WERI-Rb-1 (cell line): ENCODE results near the gene LMX1B.
"Not testable (repeated sequence)": the region's sequence is repeated elsewhere in the genome, so short reads cannot be mapped to it uniquely, and the experiment has no call there.

Source experiments
- DNase-seq: peaks from one replicate; pipeline ENCODE4 v3.0.0-alpha.2; 2020
- H3K27ac ChIP-seq: fragments of 250-450 bp; sonication (Bioruptor Pico); 2 replicates; pipeline ENCODE4 v1.5.1; 2020; ENCODE audit warnings: mild to moderate bottlenecking, moderate library complexity
- H3K27me3 ChIP-seq: fragments of 250-450 bp; sonication (Bioruptor Pico); 2 replicates; pipeline ENCODE4 v1.5.1; 2021; ENCODE audit warnings: mild to moderate bottlenecking, low read depth, moderate library complexity; ENCODE audit not compliant: insufficient read depth, severe bottlenecking
- H3K36me3 ChIP-seq: fragments of 250-450 bp; sonication (Bioruptor Pico); 2 replicates; pipeline ENCODE4 v1.5.1; 2020; ENCODE audit warnings: mild to moderate bottlenecking, moderate library complexity
- H3K4me3 ChIP-seq: 2 replicates; pipeline ENCODE4 v1.5.1; 2011; ENCODE audit warnings: low read depth, mild to moderate bottlenecking, control low read depth, low read length
- H3K9me3 ChIP-seq: fragments of 250-450 bp; sonication (Bioruptor Pico); 2 replicates; pipeline ENCODE4 v1.5.1; 2021; ENCODE audit warnings: mild to moderate bottlenecking, moderate library complexity; ENCODE audit not compliant: severe bottlenecking
- TF ChIP-seq, protein P1 (sequence below): IDR thresholded peaks from 2 replicates; pipeline ENCODE4 v1.5.1; 2011; ENCODE audit warnings: low read depth, mild to moderate bottlenecking, control low read depth, inconsistent platforms, low read length

The LMX1B gene

DNA sequence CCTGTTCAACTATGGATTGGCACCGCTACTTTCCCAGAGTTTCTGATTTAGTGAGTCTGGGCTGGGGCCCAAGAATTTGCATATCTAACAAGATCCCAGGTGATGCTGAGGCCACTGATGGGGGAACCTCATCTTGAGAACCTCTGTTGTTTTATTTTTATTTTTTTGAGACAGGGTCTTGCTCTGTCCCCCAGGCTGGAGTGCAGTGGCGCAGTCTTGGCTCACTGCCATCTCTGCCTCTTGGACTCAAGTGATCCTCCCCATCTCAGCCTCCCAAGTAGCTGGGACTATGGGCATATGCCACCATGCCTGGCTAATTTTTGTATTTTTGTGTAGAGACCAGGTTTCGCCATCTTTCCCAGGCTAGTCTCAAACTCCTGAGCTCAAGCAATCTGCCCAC lies 35.7 kb downstream of the LMX1B start:
- TF ChIP-seq, protein P1, sequence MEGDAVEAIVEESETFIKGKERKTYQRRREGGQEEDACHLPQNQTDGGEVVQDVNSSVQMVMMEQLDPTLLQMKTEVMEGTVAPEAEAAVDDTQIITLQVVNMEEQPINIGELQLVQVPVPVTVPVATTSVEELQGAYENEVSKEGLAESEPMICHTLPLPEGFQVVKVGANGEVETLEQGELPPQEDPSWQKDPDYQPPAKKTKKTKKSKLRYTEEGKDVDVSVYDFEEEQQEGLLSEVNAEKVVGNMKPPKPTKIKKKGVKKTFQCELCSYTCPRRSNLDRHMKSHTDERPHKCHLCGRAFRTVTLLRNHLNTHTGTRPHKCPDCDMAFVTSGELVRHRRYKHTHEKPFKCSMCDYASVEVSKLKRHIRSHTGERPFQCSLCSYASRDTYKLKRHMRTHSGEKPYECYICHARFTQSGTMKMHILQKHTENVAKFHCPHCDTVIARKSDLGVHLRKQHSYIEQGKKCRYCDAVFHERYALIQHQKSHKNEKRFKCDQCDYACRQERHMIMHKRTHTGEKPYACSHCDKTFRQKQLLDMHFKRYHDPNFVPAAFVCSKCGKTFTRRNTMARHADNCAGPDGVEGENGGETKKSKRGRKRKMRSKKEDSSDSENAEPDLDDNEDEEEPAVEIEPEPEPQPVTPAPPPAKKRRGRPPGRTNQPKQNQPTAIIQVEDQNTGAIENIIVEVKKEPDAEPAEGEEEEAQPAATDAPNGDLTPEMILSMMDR: no peak
- Histone ChIP-seq H3K4me3 (no peak overlapping the region), H3K27me3 (no peaks in the 10 kb centered on the region), H3K9me3 (no peaks in the 10 kb centered on the region), H3K36me3 (no peaks in the 10 kb centered on the region), H3K27ac (no peak overlapping the region)
- DNase-seq: no peak

DNA sequence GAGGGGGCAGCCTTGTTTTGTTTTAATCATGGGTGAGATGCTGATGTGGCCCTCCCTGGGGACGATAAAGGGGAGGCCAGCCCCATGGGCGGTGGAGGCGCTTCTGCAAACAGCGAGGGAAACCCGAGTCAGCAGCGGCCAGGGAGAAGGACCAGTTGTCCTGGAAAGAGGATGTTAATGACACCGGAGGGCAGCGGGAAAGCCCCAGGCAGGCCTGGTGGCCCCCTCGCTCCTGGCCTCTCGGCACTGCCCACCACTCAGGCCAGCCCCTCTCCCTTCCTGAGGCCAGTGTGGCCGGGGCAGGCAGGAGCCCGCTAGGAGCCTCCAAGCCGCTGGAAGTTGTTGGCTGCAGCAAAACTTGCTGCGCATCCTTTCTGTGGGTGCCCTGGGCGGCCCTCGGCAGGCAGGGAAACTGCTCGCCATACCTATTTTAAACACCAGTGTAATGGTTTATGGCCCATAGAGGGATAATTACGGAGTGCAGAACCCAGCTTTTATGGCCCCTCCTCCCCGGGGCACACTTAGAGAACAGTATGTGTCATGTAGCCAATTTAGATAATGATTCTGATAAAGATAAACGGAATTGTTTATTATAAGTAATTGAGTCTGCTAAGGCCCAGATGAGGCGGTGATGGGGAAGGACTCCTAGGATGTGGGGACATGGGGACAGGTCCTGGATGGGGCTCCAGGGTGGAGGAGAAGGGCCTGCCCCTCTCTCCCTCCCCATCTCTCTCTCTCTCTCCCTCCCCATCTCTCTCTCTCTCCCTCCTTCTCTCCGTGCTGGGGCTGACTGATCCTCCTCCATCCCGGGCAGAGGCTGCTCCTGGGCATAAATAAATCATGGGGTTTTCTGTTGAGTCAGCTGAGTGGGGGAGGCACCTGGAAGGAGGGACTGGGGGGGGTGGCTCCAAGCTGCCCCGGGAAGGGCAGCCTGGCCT lies 36.9 kb downstream of the LMX1B start:
- no peaks in the 10 kb centered on the region for H3K9me3 ChIP-seq
- DNase-seq: no peak
- no peaks in the 10 kb centered on the region for H3K36me3 ChIP-seq
- H3K4me3 ChIP-seq: no peak overlapping the region
- no peaks in the 10 kb centered on the region for H3K27me3 ChIP-seq
- H3K27ac ChIP-seq: no peak overlapping the region
- TF ChIP-seq, protein P1: no peak

DNA sequence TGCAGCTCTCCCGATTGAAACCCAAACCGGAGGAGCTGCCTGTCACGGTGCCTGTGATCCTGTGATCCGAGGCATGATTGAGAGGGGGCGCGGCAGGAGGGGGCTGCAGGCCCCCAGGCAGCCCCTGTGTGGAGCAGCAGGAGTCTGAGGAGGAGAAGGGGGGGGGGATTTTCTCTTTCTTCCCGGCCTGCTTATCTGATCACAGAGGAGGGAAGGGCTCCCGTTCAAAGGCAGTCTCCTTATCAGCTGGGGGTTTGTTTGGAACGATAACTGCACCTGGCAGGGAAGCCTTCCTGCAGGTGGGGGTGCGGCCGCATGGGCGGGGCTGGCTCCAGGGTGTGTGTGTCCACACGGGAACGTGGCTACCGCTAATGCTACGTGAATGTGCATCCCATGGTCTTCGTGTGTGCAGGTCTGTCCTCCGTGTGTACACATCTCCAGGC lies 38.4 kb downstream of the LMX1B start:
- TF ChIP-seq, protein P1: no peak
- DNase-seq: no peak
- no peaks in the 10 kb centered on the region for H3K9me3 ChIP-seq
- no peak overlapping the region for H3K27ac ChIP-seq
- no peaks in the 10 kb centered on the region for H3K36me3 ChIP-seq
- H3K4me3 ChIP-seq: no peak overlapping the region
- H3K27me3 ChIP-seq: no peaks in the 10 kb centered on the region

DNA sequence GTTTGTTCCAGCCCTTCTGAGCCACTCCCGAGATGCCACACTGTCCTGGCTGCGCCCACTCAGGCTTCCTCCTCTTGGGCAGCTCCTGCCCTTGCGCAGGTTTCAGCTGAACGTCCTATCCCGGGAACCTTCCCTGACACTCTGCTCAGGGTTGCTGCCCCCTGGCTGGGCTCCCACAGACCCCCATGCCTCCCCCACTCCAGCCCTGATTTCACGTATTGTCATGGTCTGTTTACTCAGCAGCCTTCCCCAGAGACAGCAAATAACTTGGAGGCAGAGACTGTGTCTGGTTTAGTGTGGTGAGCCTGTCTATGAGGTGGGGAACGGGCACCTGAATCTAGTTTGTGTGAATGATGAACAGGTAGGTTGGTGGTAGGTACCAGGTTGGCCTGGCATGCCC lies 40.4 kb downstream of the LMX1B start:
- TF ChIP-seq, protein P1: no peak
- Histone ChIP-seq H3K4me3 (no peak overlapping the region), H3K36me3 (no peaks in the 10 kb centered on the region), H3K27me3 (no peaks in the 10 kb centered on the region), H3K9me3 (no peaks in the 10 kb centered on the region), H3K27ac (no peak overlapping the region)
- DNase-seq: no peak

DNA sequence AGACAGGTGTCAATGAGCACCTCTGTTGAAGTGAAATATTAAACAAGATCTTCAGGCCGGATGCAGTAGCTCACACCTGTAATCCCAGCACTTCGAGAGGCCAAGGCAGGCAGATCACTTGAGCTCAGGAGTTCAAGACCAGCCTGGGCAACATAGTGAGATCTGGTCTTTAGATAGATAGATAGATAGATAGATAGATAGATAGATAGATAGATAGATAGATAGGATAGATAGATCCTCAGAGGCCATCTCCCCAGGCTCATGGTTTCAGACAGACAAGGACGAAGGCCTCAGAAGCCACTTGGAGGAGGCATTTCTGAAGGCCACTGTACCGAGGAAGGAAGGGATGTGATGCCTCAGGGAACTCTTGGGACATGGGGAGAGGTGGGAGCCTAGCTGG lies 42.5 kb downstream of the LMX1B start:
- H3K9me3 ChIP-seq, H3K27me3 ChIP-seq, H3K27ac ChIP-seq, H3K4me3 ChIP-seq, H3K36me3 ChIP-seq, DNase-seq: not testable (repeated sequence)

DNA sequence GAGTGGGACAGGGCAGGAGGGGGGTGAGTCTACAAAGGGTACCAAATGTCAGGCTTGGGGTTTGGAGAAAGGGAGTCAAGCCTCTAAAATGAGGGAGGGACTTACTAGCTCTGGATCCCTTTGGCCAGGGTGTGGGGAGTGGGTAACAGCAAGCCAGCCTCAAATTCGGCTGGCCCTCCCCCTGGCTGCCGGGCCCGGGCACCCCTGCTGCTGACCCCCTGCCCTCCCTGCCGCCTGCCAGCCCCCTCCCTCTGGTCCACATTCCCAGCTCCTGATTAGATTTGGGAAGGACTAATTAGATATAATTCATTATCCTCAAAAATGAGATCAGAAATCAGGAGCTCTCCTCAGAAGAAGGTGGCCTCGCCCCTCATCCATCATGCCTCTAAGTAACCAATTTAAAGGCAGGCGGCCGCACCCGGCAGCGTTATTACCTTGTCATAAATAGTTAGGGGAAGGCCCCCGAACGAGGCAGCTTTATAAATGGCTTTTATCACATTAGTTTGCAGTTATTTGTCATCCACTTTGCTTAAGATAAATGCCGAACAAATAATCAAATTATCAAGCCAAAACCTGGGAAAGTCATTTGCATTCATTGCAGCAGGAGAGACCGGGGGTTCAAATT lies 44.6 kb downstream of the LMX1B start:
- Histone ChIP-seq H3K36me3 (no peaks in the 10 kb centered on the region), H3K4me3 (no peak overlapping the region), H3K9me3 (no peaks in the 10 kb centered on the region), H3K27me3 (no peaks in the 10 kb centered on the region), H3K27ac (no peak overlapping the region)
- TF ChIP-seq, protein P1: no peak
- DNase-seq: no peak
